ENCODE results near the gene ARMH3.

DNA sequence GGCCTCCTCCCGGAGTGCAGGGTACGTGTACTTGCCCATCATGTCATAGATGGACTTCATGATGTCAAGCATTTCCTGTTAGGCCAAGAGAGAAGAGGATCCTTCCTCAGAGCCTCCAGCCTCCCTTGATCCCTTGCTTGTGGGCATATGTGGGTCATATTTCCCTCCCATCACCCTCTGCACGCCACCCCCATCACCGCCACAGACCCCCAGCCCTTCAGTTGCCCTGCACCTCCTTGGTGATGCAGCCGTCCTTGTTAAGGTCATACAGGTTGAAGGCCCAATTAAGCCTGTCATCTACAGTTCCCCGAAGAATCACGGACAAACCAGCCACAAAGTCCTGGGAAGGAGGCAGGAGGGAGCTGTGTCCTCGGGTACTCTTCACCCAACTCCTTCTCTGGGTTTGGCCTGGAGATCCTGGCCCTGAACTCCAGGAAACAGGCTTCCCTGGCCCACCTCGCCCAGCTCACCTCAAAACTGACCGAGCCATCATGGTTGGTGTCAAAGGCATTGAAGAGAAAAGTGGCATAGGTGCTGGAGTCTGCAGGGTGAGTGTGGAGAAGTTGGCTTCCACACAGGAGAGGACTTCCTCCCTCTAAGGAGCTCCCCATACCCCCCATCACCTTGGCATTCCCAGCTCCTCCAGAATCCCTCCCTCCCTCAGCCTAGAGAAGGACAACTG, 227.9 kb downstream of the ARMH3 start:
- TF ChIP-seq, protein P1, sequence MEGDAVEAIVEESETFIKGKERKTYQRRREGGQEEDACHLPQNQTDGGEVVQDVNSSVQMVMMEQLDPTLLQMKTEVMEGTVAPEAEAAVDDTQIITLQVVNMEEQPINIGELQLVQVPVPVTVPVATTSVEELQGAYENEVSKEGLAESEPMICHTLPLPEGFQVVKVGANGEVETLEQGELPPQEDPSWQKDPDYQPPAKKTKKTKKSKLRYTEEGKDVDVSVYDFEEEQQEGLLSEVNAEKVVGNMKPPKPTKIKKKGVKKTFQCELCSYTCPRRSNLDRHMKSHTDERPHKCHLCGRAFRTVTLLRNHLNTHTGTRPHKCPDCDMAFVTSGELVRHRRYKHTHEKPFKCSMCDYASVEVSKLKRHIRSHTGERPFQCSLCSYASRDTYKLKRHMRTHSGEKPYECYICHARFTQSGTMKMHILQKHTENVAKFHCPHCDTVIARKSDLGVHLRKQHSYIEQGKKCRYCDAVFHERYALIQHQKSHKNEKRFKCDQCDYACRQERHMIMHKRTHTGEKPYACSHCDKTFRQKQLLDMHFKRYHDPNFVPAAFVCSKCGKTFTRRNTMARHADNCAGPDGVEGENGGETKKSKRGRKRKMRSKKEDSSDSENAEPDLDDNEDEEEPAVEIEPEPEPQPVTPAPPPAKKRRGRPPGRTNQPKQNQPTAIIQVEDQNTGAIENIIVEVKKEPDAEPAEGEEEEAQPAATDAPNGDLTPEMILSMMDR (IDR thresholded peaks at IDR 0.05 in 4 of 5, conservative IDR thresholded peaks at IDR 0.05 in 1 of 5) = no peak
- no peak for TF ChIP-seq POLR2A (IDR thresholded peaks at IDR 0.05)

Data from gastrocnemius medialis (tissue), 4 donors.